NOMO-1 (cell line): ENCODE results near the gene CYB5RL.

Source experiments
- DNase-seq, 2 experiments: peaks; one replicate each; lab custom pipeline; 2025; ENCODE audit not compliant: unreplicated experiment in 2 of 2; lab: John Stamatoyannopoulos, UW

The CYB5RL gene

GRCh38 chr1:54163051-54163450, 36.8 kb downstream of the CYB5RL start:
- no peak for DNase-seq

- DNase-seq: no peak
Measured at GRCh38 chr1:54161495-54162168, 38.2 kb downstream of the CYB5RL start.

- no peak for DNase-seq
Measured at GRCh38 chr1:54160351-54160750, 39.5 kb downstream of the CYB5RL start.

GRCh38 chr1:54159733-54160316, 40.0 kb downstream of the CYB5RL start:
- no peak for DNase-seq

GRCh38 chr1:54158071-54158470, 41.8 kb downstream of the CYB5RL start:
- DNase-seq: no peak

- DNase-seq: no peak
Measured at GRCh38 chr1:54157401-54157800, 42.4 kb downstream of the CYB5RL start.

GRCh38 chr1:54156986-54157385, 42.8 kb downstream of the CYB5RL start:
- no peak for DNase-seq

- no peak for DNase-seq
Measured at GRCh38 chr1:54156201-54156600, 43.6 kb downstream of the CYB5RL start.

- DNase-seq: peak; percentile 27 to 48
Measured at GRCh38 chr1:54153535-54154439, 46.0 kb downstream of the CYB5RL start.

GRCh38 chr1:54152696-54153095, 47.1 kb downstream of the CYB5RL start, which contains the start of gene CDCP2:
Gene CDCP2, minus strand, starts transcription at chr1:54153000. Its CDS starts 78 bp downstream, at chr1:54152922.
- no peak for DNase-seq

- no peak for DNase-seq
Measured at GRCh38 chr1:54151013-54151412, 48.8 kb downstream of the CYB5RL start.
